SU-DHL-6 (cell line): ENCODE data around the gene FDX1.

Experiments
- EZH2phosphoT487 ChIP-seq: fragments of 200-600 bp; sonication (generic), shearing (Covaris generic); conservative IDR thresholded peaks from 2 replicates; pipeline ENCODE4 v1.6.1; 2018; ENCODE audit warnings: mild to moderate bottlenecking, antibody characterized with exemption, low read length, moderate library complexity, mixed read lengths
- TF ChIP-seq, protein P1 (sequence below): fragments of 200-600 bp; sonication (generic); IDR thresholded peaks from one replicate; pipeline ENCODE4 v1.5.1; 2017; ENCODE audit warnings: antibody characterized with exemption, mild to moderate bottlenecking, low read length, moderate library complexity; ENCODE audit not compliant: insufficient read depth, poor library complexity, severe bottlenecking

DNA sequence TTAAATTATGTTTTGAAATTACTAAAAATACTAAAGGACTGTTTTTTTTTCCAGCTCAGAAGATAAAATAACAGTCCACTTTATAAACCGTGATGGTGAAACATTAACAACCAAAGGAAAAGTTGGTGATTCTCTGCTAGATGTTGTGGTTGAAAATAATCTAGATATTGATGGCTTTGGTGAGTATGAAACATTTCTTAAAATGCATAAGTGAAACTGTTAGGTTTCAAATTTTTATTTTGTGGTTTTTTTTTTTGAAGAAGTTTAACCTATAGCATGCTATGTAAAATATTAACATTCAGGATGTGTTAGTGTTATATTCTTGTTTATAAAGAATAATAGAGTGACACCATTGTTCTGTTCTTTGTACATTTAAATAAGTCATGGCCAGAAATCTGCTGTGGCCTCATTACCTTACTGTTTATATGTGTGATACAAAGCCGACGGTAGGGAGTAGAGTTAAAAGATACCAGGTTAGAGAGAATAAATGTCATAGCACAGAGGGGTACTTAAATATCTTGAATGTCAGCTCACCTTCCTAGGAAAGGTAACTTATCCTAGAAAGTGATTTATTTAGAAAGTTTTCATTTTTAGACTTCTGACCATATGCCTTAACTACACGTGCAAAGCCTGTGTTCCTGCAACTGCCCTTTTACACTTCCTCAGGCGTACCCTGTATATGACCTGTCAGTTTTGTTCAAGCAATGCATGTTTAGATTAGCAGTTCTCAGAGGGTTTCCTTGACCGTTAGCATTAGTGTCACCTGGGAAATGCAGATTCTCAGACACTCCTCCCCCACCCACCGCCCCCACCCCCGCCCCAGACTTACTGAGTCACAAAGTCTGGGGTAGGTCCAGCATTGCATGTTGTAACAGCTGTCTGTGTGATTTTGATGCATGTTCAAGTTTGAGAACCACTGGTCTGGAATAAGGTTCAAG is 6.3 kb downstream of the FDX1 start:
- TF ChIP-seq, protein P1, sequence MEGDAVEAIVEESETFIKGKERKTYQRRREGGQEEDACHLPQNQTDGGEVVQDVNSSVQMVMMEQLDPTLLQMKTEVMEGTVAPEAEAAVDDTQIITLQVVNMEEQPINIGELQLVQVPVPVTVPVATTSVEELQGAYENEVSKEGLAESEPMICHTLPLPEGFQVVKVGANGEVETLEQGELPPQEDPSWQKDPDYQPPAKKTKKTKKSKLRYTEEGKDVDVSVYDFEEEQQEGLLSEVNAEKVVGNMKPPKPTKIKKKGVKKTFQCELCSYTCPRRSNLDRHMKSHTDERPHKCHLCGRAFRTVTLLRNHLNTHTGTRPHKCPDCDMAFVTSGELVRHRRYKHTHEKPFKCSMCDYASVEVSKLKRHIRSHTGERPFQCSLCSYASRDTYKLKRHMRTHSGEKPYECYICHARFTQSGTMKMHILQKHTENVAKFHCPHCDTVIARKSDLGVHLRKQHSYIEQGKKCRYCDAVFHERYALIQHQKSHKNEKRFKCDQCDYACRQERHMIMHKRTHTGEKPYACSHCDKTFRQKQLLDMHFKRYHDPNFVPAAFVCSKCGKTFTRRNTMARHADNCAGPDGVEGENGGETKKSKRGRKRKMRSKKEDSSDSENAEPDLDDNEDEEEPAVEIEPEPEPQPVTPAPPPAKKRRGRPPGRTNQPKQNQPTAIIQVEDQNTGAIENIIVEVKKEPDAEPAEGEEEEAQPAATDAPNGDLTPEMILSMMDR = no peak
- no peak for TF ChIP-seq EZH2phosphoT487
